Muscle of back (tissue), 13 donors: ENCODE results near the gene KRTCAP2. TPM values are rescaled to one million over a fixed set of nuclear protein-coding genes. Genes with fewer than 3 reads are reported as not detected.
"Not testable (repeated sequence)": the region's sequence is repeated elsewhere in the genome, so short reads cannot be mapped to it uniquely, and the experiment has no call there.

ENCODE experiments used
- DNase-seq, 3 donors: peaks; one replicate each; pipeline versions ENCODE4 v3.0.0 to v3.0.0-alpha.2; 2013
- long read RNA-seq, 9 donors: transcript quantifications; one replicate each; lab custom pipeline, GENCODE V29; 2026
- polyA plus RNA-seq, 10 donors: library from polyadenylated mRNA; unstranded; fragments of 120-200 nt; gene quantifications; one replicate each; pipeline ENCODE4 v1.2.1, GENCODE V29; 2013; ENCODE audit not compliant: insufficient read length in 10 of 10

The KRTCAP2 gene
- polyA plus RNA-seq = 100 to 1,000 TPM in 2 of 10 donors, 10 to 100 TPM in 8; 77.1 to 103 (median 93.4) TPM
- long read RNA-seq, donor 1, transcript KRTCAP2-206 (4 exons, 785 nt) = minor isoform, 45 of 108 reads
- long read RNA-seq, donor 1, transcript KRTCAP2-201 (5 exons, 552 nt) = major isoform, 52 of 108 reads
- long read RNA-seq, donor 1, partial matches to known transcripts = 10 of 108 reads
- long read RNA-seq, donor 1, other reads (novel, unspliced or antisense) = 0 of 108 reads
- long read RNA-seq, donor 2, transcript KRTCAP2-206 (4 exons, 785 nt) = major isoform, 30 of 59 reads
- long read RNA-seq, donor 2, transcript KRTCAP2-201 (5 exons, 552 nt) = minor isoform, 24 of 59 reads
- long read RNA-seq, donor 2, partial matches to known transcripts = 5 of 59 reads
- long read RNA-seq, donor 2, other reads (novel, unspliced or antisense) = 0 of 59 reads
- long read RNA-seq, donor 3 = 0 reads
- long read RNA-seq, donor 4, transcript KRTCAP2-201 (5 exons, 552 nt) = minor isoform, 28 of 102 reads
- long read RNA-seq, donor 4, transcript KRTCAP2-206 (4 exons, 785 nt) = major isoform, 71 of 102 reads
- long read RNA-seq, donor 4, partial matches to known transcripts = 0 of 102 reads
- long read RNA-seq, donor 4, other reads (novel, unspliced or antisense) = 0 of 102 reads
- long read RNA-seq, donor 5, transcript KRTCAP2-201 (5 exons, 552 nt) = major isoform, 79 of 125 reads
- long read RNA-seq, donor 5, transcript KRTCAP2-206 (4 exons, 785 nt) = minor isoform, 46 of 125 reads
- long read RNA-seq, donor 5, partial matches to known transcripts = 0 of 125 reads
- long read RNA-seq, donor 5, other reads (novel, unspliced or antisense) = 0 of 125 reads
- long read RNA-seq, donor 6, transcript KRTCAP2-201 (5 exons, 552 nt) = minor isoform, 37 of 103 reads
- long read RNA-seq, donor 6, transcript KRTCAP2-206 (4 exons, 785 nt) = major isoform, 65 of 103 reads
- long read RNA-seq, donor 6, partial matches to known transcripts = 0 of 103 reads
- long read RNA-seq, donor 6, other reads (novel, unspliced or antisense) = 0 of 103 reads
- long read RNA-seq, donor 7, transcript KRTCAP2-206 (4 exons, 785 nt) = major isoform, 58 of 99 reads
- long read RNA-seq, donor 7, transcript KRTCAP2-201 (5 exons, 552 nt) = minor isoform, 33 of 99 reads
- long read RNA-seq, donor 7, partial matches to known transcripts = 6 of 99 reads
- long read RNA-seq, donor 7, other reads (novel, unspliced or antisense) = 0 of 99 reads
- long read RNA-seq, donor 8, transcript KRTCAP2-201 (5 exons, 552 nt) = minor isoform, 30 of 74 reads
- long read RNA-seq, donor 8, transcript KRTCAP2-206 (4 exons, 785 nt) = major isoform, 42 of 74 reads
- long read RNA-seq, donor 8, partial matches to known transcripts = 0 of 74 reads
- long read RNA-seq, donor 8, other reads (novel, unspliced or antisense) = 0 of 74 reads
- long read RNA-seq, donor 9, transcript KRTCAP2-206 (4 exons, 785 nt) = major isoform, 6 of 12 reads
- long read RNA-seq, donor 9, transcript KRTCAP2-201 (5 exons, 552 nt) = major isoform, 6 of 12 reads
- long read RNA-seq, donor 9, partial matches to known transcripts = 0 of 12 reads
- long read RNA-seq, donor 9, other reads (novel, unspliced or antisense) = 0 of 12 reads

DNA sequence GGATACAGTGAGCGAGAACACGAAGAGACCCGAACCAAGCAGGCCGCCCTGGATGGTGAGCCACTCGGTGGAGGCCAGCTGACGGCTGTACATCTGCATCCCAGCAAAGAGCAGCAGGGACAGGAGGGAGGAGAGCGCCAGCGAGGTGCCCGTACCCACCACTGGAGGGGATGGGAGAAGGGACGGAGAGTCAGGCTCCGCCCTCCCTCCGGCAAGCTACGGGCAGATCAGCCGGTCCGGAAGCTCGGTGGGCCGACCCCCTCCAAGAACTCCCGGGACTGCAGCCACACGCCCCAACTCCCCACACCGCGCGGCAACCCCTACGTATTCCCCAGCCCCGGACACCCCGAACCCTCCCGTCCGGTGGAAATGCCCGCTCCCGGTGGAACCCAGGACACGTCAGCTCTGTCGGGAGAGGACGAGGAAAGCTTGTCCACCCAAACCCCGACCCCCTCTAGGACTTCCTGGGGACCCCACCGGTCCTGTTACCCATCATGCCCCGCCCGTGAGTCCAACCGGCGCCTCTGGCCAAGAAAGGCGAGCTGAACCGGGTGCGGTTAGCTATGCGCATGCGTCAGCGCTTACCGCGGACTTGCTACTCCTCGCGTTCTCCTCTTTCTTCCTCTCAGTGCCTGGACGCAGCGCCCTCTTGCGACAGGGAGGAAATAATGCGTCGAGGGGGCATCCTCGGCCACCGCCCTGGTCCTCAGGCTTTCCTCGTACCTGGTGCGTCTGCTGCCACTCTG lies at the start of gene KRTCAP2:
KRTCAP2 (minus strand) TSS at position 573 of the 746 bp plus-strand sequence; CDS start at position 493, 80 bp downstream.
- DNase-seq = peak; percentile 95 to 97 (median 97)

DNA sequence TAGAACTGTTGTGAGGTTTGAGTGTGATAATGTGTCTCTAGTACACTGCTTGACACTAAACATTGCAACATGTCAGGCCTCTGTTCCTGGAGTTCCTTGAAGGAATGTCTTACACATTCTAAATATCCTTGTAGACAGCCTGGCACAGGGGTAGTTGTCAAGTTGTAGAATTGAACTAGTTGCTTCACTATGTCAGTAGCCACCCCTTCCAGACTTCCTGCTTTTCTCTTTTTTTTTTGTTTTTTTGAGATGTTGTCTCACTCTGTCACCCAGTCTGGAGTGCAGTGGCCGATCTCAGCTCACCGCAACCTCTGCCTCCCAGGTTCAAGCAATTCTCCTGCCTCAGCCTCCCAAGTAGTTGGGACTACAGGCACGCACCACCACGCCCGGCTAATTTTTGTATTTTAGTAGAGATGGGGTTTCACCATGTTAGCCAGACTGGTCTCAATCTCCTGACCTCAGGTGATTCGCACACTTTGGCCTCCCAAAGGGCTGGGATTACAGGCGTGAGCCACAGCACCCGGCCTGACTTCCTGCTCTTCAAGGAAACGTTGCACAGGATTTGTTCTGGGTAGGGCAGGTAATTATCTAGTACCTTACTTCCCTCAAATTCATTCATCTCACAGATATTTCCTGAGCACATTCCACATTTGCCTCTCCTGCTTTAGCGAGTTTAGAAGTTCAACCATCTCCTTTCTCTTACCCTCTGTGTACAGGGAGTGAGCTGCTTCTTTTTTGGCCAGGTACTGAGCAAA lies 47.3 kb upstream of the KRTCAP2 start:
- not testable (repeated sequence) for DNase-seq

DNA sequence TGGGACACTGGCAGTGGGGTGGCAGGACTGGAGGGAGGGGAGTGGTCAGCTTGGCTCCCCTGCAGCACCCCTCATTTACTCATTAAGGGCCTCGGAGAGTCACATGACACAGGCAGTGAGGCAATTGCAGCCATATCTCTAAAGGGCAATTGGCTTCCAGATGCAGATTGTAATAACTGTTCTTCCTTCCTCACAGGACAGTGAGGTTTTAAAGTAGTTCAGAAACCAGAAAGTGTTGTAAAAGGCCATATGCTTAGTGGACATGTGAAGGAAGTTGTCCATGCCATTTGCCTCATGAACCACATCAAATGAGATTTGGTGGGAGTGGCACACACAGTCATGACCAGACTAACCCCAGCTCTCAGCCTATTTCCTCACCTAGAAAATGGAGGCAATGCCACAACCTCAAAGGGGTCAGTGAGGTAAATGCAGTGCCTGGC lies 46.5 kb upstream of the KRTCAP2 start:
- no peak for DNase-seq

DNA sequence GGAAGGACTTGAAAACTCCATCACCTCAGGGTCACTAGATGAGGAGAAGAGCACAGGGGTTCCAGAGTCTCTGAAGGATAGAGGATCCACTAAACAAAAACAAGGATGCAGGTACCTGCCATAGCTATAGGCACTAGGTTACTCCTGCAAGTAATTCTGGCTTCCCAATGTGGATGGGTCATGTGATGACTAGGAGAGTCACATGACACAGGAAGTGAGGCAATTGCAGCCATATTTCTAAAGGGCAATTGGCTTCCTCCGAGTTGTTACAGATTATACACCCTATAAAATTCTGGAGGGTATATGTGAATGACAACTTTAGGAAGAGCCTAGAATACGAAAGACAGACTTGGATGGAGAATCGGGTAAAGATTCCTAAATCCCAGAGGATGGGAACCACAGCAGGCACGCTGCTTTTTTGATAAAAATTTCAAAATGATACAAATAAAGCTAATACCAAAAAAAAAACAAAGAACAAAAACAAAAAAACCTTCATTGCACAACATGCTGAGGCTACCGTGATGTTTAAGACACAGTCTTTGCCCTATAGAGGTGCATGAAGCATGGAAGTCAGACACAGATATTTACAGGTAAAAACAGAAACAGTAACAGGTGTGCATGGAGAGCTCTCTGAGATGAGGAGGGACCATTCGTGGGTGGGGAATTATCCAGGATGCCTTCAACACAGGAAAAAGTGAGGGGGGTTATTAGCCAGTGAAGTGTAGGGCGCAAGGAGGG lies 45.9 kb upstream of the KRTCAP2 start:
- peak in 1 of 3 donors; percentile 71 for DNase-seq

DNA sequence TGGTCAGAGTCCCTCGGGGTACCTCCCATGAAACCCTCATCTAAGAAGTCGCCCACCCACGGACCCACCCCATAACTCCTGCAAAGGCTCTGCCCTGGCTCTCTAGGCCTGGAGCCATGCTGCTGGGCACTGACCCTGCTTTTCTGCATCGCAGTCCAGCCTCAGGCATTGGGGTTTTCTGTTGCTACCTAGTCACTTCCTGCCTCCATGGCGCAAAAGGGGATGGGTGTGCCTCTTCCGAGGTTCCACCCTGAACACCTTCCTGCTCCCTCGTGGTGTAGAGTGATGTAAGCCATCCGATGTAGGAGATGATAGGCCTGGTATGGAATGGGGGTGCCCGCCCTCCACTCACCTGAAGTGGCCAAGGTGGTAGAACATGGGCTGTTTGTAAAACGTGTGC lies 41.6 kb upstream of the KRTCAP2 start:
- not testable (repeated sequence) for DNase-seq

DNA sequence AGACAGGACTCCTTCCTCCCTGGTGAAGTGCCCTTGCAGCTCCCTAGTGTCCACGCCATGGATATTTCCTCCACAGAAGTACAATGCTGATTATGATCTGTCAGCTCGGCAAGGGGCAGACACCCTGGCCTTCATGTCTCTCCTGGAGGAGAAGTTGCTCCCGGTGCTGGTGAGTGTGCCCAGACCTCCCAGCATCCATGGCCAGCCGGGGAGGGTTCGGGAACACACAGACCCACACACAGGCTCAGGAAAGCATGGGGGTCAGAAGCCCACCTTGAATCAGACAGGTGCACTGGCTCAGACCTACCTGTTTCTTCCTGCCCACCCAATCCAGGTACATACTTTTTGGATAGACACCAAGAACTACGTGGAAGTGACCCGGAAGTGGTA lies 38.9 kb upstream of the KRTCAP2 start:
- DNase-seq = not testable (repeated sequence)

DNA sequence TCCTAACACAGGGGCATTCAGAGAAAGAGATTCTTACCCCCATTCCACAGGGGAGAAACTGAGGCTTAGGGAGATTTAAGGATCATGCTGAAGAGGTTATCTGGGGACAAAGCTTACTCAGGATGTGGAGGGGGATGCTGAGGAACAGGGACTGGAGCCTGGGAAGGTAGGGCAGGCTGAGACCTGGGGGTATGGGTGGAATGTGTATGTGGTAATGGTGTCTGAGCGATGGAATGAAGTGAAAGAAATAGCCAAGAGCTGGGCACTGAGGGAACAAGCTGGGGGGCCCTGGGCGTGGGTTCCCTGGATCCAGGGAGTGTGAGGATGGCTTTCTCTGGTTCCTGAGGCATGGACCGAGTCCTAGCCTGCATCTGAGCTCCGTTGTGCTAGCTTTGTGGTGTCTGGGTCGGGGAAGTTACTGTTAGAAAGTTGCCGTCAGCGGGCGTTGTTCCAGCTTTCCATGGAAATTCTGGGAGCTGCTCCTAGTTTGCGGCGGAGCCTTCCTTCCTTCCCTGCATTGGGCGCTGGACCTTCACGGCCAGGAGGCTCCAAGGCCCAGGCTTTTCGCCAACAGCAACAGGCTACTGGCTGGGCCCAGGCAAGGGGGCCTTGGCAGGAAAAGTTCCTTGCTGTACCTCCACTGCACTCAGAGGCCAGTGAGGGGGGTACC lies 38.4 kb upstream of the KRTCAP2 start:
- DNase-seq = peak in 2 of 3 donors; percentile 75 to 77

DNA sequence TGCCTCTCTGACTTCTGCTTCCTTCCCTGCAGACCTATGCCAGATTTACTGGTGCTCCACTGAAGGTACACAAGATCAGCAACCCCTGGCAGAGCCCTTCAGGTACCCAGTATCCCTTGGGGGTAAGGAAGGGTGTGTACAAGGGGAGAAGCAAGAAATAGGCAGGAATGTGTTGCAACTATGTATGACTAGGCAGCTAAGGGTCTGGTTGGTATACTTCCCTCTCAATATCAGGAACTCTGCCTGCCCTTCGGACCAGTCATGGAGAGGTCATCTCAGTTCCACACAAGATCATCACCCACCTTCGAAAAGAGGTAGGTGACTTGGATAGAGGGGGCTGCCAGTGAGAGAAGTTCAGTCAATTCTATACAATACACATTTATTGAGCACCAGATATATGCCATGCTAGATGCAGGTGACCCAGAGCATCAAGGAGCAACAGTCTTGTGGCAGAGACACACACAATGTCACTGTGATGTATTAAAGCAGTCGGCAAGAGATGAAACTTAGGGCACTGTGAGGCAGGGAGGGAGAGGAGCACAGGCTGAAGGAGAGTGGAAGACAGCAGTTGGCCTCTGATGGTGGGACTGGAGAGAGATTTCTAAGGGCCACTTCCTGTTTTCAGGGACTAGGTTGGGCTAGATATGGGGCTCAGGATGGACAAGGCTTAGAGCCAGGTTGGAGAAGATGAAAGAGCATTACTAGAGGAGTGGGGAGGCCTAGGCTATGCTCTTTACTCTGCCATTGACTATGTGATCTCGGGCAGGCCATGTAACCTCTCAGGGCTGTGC lies 37.4 kb upstream of the KRTCAP2 start:
- DNase-seq = no peak

DNA sequence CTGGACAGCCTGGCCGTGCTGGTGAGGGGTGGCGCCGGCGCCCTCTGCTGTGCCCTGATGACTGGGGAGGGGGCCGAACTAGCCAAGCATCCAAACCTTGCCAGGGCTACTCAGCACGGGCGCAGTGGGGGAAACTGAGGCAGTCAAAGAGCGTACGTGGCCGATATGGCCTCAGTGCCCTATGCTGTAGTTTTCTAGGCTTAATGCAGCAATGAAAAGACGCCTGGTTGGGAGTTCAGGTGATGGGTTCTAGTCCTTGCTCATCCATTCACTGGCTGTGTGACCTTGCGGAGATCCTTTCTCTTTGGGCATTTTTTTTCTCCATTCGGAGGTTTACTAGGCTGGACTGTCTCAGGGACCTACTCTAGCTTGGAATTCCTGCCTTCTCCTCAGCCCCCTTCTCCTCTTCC lies 36.2 kb upstream of the KRTCAP2 start:
- no peak for DNase-seq

DNA sequence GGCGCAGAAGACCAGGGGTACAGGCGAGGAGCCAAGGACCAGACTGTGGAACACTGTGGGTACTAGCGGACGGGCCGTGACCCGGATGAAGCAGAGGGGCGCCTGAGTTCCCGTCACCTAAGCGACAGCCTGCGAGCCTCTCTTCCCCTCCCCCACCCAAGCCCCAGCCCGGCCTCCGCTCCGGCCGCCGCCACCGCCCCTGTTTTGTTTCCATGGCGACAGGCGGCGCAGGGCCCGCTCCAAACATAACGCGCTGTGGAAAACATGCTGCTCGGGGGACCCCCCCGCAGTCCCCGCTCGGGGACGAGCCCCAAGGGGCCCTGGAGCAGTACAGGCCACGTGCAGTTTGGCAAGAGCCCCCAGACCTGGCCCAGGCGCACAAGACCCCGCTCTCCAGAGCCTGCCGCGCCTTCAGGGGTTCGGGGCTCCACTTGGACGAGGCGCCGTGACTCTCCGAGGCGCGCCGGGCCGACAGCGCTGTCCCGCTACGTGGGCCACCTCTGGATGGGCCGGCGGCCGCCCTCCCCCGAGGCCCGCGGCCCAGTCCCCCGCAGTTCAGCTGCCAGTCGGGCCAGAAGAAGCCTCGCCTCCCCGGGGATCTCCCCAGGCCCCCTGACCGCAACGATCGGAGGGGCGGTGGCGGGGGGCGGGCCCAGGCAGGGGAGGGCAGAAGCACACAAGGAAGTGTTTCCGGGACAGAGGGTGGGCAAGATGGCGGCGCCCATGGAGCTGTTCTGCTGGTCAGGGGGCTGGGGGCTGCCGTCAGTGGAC lies 35.6 kb upstream of the KRTCAP2 start, which contains the start of gene MTX1:
MTX1 (plus strand) TSS at position 155 of the 771 bp plus-strand sequence; CDS start at position 265, 110 bp downstream.
- DNase-seq = peak; percentile 91 to 98 (median 95)

DNA sequence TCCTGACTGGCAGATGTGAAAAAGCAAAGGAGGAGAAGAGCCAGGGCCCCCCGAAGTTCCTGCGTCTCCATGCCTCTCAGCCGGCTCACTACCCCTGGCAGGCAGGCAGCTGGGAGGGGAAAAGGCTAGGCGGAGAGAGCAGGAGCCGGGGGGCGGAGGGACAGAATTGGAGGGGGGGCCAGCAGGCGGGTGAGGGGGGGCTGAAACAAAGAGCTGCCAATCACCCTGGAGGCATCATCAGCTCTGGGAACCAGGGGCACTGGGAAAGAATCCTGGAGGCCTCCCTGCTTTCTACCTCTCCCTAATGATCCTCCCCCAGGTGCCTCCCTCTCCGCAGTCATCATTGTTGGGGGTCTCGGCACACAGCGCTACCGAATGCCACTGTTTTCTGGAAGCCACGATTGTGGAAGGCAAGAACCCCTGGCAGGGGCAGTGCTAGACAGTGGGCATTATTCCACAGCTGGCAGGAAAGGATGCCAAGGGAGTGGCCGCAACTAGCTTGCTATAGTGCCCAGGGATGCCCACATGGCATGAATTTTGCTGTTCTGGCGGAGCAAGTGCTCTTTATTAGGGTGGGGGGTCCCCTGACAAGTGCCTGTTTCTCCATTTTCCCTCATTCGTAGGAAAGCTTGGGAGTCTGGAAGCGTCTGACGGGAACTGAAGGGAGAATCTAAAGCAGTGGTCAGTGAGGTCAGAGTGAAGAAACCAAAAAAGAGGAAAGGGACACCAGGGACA lies 34.9 kb upstream of the KRTCAP2 start, which contains the start of gene THBS3:
THBS3 (minus strand) TSS at position 92 of the 735 bp plus-strand sequence; CDS start at position 71, 21 bp downstream.
- DNase-seq = peak; percentile 56 to 89 (median 81)

DNA sequence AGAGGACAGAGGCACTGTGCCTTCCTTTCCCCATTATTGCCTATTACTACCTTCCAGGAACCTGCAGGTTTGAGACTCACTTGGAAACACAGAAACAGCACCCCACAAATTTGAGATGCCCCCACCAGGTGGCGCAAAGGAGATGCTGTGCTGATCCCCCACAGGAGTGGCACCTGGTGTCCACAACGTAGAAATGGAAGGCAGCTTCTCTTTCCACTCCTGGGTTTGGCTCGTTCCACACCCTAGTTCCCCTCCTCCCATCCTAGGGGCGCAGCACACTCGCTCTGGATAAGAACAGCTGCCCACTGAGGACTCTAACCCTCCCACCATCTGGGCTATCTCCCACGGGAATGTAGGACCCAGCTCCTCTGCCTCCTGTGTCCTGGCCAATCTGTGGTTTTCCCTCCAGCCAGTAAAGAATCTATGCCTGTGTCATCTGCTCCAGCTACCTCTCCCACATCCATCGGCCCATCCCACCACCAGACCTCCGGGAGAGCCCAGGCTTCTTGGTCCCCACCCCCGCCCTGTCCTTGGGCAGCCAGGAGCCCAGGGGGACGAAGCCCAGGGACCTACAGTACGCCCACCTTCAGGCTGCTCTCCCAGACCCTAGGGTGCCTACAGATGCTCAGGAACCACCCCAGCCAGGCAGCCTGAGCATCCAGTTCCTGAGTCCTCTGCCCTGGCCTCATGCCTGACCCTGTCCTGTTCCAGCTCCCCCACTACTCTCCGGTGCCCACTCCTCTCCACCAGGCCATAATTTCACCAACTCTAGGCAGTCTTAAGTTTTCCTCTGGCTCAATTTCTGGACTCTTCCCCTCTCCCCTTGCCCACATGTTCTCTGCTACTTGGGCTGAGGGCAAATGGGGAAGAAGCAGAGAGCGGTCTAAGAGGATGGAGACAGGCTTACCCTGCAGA lies 34.0 kb upstream of the KRTCAP2 start:
- DNase-seq = peak; percentile 74 to 92 (median 89)

DNA sequence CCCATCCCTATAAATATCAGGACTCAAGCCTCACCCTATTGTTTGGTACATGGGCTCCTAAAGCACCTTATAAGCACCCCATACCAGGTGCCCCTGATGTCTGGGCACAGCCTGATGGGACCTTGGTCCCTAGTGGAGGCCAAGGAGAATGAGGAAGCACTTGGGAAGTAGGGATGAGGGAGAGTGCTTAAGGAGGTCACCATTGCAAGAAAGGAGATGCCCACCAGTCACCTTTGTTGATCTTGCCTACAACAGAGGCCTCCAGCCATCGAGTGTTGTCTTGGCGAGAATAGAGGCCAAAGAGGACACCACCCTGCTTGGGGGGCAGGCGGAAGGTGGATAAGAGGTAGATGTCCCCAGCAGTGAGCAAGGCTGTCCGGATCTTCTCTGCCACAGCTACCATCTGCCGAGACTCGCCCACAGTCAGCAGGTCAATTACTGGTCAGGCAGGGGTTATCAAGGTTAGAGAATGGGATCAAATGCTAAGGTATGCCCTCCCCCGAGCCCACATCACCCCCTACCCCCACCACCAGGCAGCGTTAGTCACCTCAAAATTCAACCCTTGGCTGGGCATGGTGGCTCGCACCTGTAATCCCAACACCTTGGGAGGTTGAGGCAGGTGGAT lies 33.0 kb upstream of the KRTCAP2 start:
- no peak for DNase-seq

DNA sequence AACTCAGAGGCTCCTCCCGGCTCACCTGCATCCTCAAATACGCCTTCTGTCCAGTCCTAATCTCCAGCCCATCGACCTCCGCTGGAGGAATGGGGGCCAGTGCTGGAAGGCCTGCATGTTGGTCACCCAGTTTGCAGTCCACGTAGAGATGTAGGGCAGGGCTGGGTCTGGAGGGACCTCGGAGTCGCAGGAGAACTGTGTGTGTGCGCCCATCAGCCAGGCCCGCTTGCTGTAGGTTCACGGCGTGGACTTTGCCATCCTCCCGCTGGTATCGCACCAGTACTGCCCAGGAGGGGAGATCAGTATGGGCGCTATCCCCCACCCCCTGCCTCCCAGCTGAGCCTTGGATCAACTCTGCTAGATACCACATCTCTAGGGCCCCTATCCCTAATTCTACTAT lies 31.9 kb upstream of the KRTCAP2 start:
- no peak for DNase-seq
